Measurements from ENCODE around the gene LIF. TPM values are rescaled to one million over a fixed set of nuclear protein-coding genes. Genes with fewer than 3 reads are reported as not detected.

The LIF gene
- total and polyA plus RNA-seq, 2 of the 4 experiments (the other 2 are of a cell fraction) = 130 to 214 TPM

DNA sequence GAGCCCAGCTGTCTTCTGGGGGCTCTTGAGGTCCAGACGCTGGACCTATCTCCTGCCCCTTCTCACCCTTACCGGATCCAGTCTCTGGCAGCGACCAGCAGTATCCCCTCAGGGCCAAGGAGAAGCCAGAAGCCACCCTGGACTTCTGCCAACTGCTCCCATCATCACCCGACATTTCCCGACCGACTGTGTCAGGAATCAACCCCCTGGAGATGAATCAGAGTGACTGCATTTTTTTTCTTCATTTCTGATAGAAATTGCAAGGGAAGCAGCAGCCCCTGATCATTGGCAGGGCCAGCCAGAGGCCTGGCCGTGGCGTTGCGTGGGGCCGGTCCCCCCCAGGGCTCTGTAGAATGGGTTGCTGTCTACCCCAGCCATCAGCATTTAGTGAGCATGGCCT, 5.2 kb upstream of the LIF start:
- Histone ChIP-seq H3K56ac (ENCODE audit: extremely low read depth, insufficient read depth, low read length) (peak overlapping the region; percentile 66; the same call in 1 of the 2 replicates), H4K8ac (ENCODE audit: low read depth in 2 of 2, low read length in 2 of 2) (peak overlapping the region; percentile 98), H2BK20ac (ENCODE audit: low read depth, low read length) (peak overlapping the region; percentile 89), H3K79me1 (ENCODE audit: low read depth in 1 of 2, low read length in 2 of 2) (peaks cover 4 to 12% of the 10 kb centered on the region in 2 experiments; a peak in 3 of 4 replicates), H4K91ac (ENCODE audit: insufficient read depth, low read depth, low read length) (peak overlapping the region; percentile 97), H3K9me1 (ENCODE audit: insufficient read depth, low read length) (peaks cover 16% of the 10 kb centered on the region), H2BK120ac (ENCODE audit: low read depth, low read length) (peak overlapping the region; percentile 96), H2AK9ac (replicated peaks; ENCODE audit: low read depth, low read length, poor library complexity) (peak overlapping the region; percentile 89), H2AFZ (replicated peaks; ENCODE audit: low read length, poor library complexity) (peak overlapping the region; percentile 46), H3K14ac (replicated peaks; ENCODE audit: low read depth, low read length) (peak overlapping the region; percentile 97), H3K4ac (ENCODE audit: low read depth, low read length) (peak overlapping the region; percentile 95), H3K4me1 (ENCODE audit: control insufficient read depth, insufficient read depth, low read length) (peaks cover 56% of the 10 kb centered on the region), H3K9me3 (ENCODE audit: control insufficient read depth, insufficient read depth, low read length) (no peaks in the 10 kb centered on the region), H3K18ac (ENCODE audit: low read depth, low read length) (peak overlapping the region; percentile 66), H3K4me3 (ENCODE audit: insufficient read depth, low read depth, low read length) (no peak overlapping the region), H3K9ac (ENCODE audit: low read depth, low read length) (peak overlapping the region; percentile 50), H3K36me3 (ENCODE audit: control insufficient read depth, insufficient read depth, low read length) (no peaks in the 10 kb centered on the region), H4K20me1 (ENCODE audit: insufficient read depth, low read length) (no peaks in the 10 kb centered on the region), H2BK15ac (ENCODE audit: low read depth, low read length) (peak overlapping the region; percentile 99; the same call in 2 of the 3 replicates), H3K27me3 (ENCODE audit: control insufficient read depth, insufficient read depth, low read length) (no peaks in the 10 kb centered on the region), H2AK5ac (ENCODE audit: low read depth, low read length) (peak overlapping the region; percentile 100), H3K23ac (ENCODE audit: low read depth, low read length) (peak overlapping the region; percentile 66; the same call in 1 of the 2 replicates), H4K5ac (ENCODE audit: low read depth, low read length) (peak overlapping the region; percentile 87), H3K4me2 (ENCODE audit: low read depth, low read length) (no peak overlapping the region), H3K27ac (ENCODE audit: insufficient read depth, low read length) (peak overlapping the region; percentile 76), H2BK5ac (ENCODE audit: low read depth, low read length, poor library complexity, severe bottlenecking) (peak overlapping the region; percentile 70)
- BruUV-seq (replicated peaks) = no TSS peak
- CTCF ChIA-PET = no interaction called here
- DNase-seq (peak; percentile 82), ATAC-seq (ENCODE audit: low read depth) (no peak)
- POLR2A ChIA-PET (ENCODE audit: unreplicated experiment) = no interaction called here
- intact Hi-C loops (cut with micrococcal nuclease) (no loop called here), in situ Hi-C loops (cut with MboI; ENCODE audit: low sequenced_read_pairs) (no loop called here), dilution Hi-C loops (cut with HindIII; ENCODE audit: low sequenced_read_pairs, unreplicated experiment) (no loop called here)
- no CpG with 5 or more reads among the region's 10 CpGs for WGBS, 2 experiments (ENCODE audit: extremely low coverage in 2 of 2, insufficient read length in 1 of 2)
- TF ChIP-seq, protein P1, sequence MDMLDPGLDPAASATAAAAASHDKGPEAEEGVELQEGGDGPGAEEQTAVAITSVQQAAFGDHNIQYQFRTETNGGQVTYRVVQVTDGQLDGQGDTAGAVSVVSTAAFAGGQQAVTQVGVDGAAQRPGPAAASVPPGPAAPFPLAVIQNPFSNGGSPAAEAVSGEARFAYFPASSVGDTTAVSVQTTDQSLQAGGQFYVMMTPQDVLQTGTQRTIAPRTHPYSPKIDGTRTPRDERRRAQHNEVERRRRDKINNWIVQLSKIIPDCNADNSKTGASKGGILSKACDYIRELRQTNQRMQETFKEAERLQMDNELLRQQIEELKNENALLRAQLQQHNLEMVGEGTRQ (IDR thresholded peaks at IDR 0.05; ENCODE audit: low read depth, low read length) = no peak
- TF ChIP-seq CEBPB (IDR thresholded peaks at IDR 0.05; ENCODE audit: low read depth, low read length) (peak; percentile 31; the same call in 1 of the 2 replicates), RFX5 (IDR thresholded peaks at IDR 0.05; ENCODE audit: low read depth, low read length) (no peak), NFE2L2 (IDR thresholded peaks at IDR 0.05; ENCODE audit: low read depth, low read length) (no peak), BHLHE40 (IDR thresholded peaks at IDR 0.05; ENCODE audit: low read depth, low read length) (no peak), CHD1 (IDR thresholded peaks at IDR 0.05; ENCODE audit: low read depth, low read length) (no peak), SMC3 (IDR thresholded peaks at IDR 0.05; ENCODE audit: low read depth, low read length) (no peak), POLR2A (IDR thresholded peaks at IDR 0.05; ENCODE audit: low read depth, low read length) (peak; percentile 77; the same call in 1 of the 2 replicates), FOS (IDR thresholded peaks at IDR 0.05; ENCODE audit: low read depth, low read length) (peak; percentile 41; the same call in 1 of the 2 replicates), MXI1 (IDR thresholded peaks at IDR 0.05; ENCODE audit: borderline replicate concordance, low read depth, low read length) (no peak), MAFK (IDR thresholded peaks at IDR 0.05; ENCODE audit: low read depth, low read length) (peak; percentile 33), RAD21 (IDR thresholded peaks at IDR 0.05; ENCODE audit: low read length) (no peak), MAZ (IDR thresholded peaks at IDR 0.05; ENCODE audit: borderline replicate concordance, low read depth, low read length) (no peak; the same call in 1 of the 2 replicates), RCOR1 (IDR thresholded peaks at IDR 0.05; ENCODE audit: insufficient replicate concordance, low read length) (no peak)
- TF ChIP-seq, protein P2, sequence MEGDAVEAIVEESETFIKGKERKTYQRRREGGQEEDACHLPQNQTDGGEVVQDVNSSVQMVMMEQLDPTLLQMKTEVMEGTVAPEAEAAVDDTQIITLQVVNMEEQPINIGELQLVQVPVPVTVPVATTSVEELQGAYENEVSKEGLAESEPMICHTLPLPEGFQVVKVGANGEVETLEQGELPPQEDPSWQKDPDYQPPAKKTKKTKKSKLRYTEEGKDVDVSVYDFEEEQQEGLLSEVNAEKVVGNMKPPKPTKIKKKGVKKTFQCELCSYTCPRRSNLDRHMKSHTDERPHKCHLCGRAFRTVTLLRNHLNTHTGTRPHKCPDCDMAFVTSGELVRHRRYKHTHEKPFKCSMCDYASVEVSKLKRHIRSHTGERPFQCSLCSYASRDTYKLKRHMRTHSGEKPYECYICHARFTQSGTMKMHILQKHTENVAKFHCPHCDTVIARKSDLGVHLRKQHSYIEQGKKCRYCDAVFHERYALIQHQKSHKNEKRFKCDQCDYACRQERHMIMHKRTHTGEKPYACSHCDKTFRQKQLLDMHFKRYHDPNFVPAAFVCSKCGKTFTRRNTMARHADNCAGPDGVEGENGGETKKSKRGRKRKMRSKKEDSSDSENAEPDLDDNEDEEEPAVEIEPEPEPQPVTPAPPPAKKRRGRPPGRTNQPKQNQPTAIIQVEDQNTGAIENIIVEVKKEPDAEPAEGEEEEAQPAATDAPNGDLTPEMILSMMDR (conservative IDR thresholded peaks at IDR 0.05; ENCODE audit: low read depth, low read length) = no peak
- TF ChIP-seq, protein P3, sequence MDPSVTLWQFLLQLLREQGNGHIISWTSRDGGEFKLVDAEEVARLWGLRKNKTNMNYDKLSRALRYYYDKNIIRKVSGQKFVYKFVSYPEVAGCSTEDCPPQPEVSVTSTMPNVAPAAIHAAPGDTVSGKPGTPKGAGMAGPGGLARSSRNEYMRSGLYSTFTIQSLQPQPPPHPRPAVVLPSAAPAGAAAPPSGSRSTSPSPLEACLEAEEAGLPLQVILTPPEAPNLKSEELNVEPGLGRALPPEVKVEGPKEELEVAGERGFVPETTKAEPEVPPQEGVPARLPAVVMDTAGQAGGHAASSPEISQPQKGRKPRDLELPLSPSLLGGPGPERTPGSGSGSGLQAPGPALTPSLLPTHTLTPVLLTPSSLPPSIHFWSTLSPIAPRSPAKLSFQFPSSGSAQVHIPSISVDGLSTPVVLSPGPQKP (IDR thresholded peaks at IDR 0.05; ENCODE audit: borderline replicate concordance, low read depth, low read length) = no peak
